ENCODE data around the gene HLA-G.
"Not testable (repeated sequence)": the region's sequence is repeated elsewhere in the genome, so short reads cannot be mapped to it uniquely, and the experiment has no call there.

HLA-G gene

GRCh38 chr6:29870104-29870503, 42.5 kb downstream of the HLA-G start:
- Histone ChIP-seq H2AFZ (ENCODE audit: low read depth, low read length) (no peak overlapping the region), H3K27me3 (ENCODE audit: insufficient read depth, low read length, poor library complexity) (peaks cover 31% of the 10 kb centered on the region), H3K36me3 (ENCODE audit: insufficient read depth, low read length) (no peaks in the 10 kb centered on the region), H3K79me2 (ENCODE audit: insufficient read depth, low read length) (no peaks in the 10 kb centered on the region), H3K9ac (ENCODE audit: low read depth, low read length) (no peak overlapping the region), H4K20me1 (ENCODE audit: insufficient read depth, low read length) (no peaks in the 10 kb centered on the region), H3K9me3 (ENCODE audit: insufficient read depth, low read length, severe bottlenecking) (no peaks in the 10 kb centered on the region), H3K4me3 (ENCODE audit: low read depth in 1 of 2, low read length in 2 of 2) (no peak overlapping the region), H3K4me1 (ENCODE audit: insufficient read depth, low read length) (no peaks in the 10 kb centered on the region), H3K27ac (ENCODE audit: low read length) (no peak overlapping the region), H3K4me2 (ENCODE audit: insufficient read depth, low read length) (no peak overlapping the region)
- no peak for TF ChIP-seq CTCF (IDR thresholded peaks at IDR 0.05; ENCODE audit: borderline replicate concordance, extremely low read depth, low read length, poor library complexity, severe bottlenecking)
- TF ChIP-seq EZH2 (IDR thresholded peaks at IDR 0.05; ENCODE audit: borderline replicate concordance, low read depth, low read length, severe bottlenecking) = no peak
- DNase-seq (no peak), ATAC-seq (ENCODE audit: insufficient read depth, low read depth) (no peak)

GRCh38 chr6:29872791-29873190, 45.2 kb downstream of the HLA-G start:
- H3K9ac ChIP-seq (ENCODE audit: low read depth, low read length) = no peak overlapping the region
- no peaks in the 10 kb centered on the region for H3K79me2 ChIP-seq (ENCODE audit: insufficient read depth, low read length)

GRCh38 chr6:29875257-29875656, 47.6 kb downstream of the HLA-G start:
- Histone ChIP-seq H3K9ac (ENCODE audit: low read depth, low read length) (no peak overlapping the region), H3K27ac (ENCODE audit: low read length) (no peak overlapping the region), H3K4me3 (ENCODE audit: low read depth in 1 of 2, low read length in 2 of 2) (no peak overlapping the region), H3K4me2 (ENCODE audit: insufficient read depth, low read length) (no peak overlapping the region), H3K27me3 (ENCODE audit: insufficient read depth, low read length, poor library complexity) (no peaks in the 10 kb centered on the region), H3K9me3 (ENCODE audit: insufficient read depth, low read length, severe bottlenecking) (no peaks in the 10 kb centered on the region), H3K4me1 (ENCODE audit: insufficient read depth, low read length) (no peaks in the 10 kb centered on the region), H3K36me3 (ENCODE audit: insufficient read depth, low read length) (no peaks in the 10 kb centered on the region), H3K79me2 (ENCODE audit: insufficient read depth, low read length) (no peaks in the 10 kb centered on the region), H4K20me1 (ENCODE audit: insufficient read depth, low read length) (no peaks in the 10 kb centered on the region), H2AFZ (ENCODE audit: low read depth, low read length) (no peak overlapping the region)
- no peak for ATAC-seq (ENCODE audit: insufficient read depth, low read depth)
- DNase-seq = no peak
- TF ChIP-seq CTCF (IDR thresholded peaks at IDR 0.05; ENCODE audit: borderline replicate concordance, extremely low read depth, low read length, poor library complexity, severe bottlenecking) = no peak
- TF ChIP-seq EZH2 (IDR thresholded peaks at IDR 0.05; ENCODE audit: borderline replicate concordance, low read depth, low read length, severe bottlenecking) = no peak

More at GRCh38 chr6:29872791-29873190, 45.2 kb downstream of the HLA-G start:
- DNase-seq = no peak
- H3K9me3 ChIP-seq (ENCODE audit: insufficient read depth, low read length, severe bottlenecking) = no peaks in the 10 kb centered on the region
- no peak overlapping the region for H3K27ac ChIP-seq (ENCODE audit: low read length)
- no peak overlapping the region for H3K4me3 ChIP-seq (ENCODE audit: low read depth in 1 of 2, low read length in 2 of 2)
- H3K4me1 ChIP-seq (ENCODE audit: insufficient read depth, low read length) = no peaks in the 10 kb centered on the region
- no peaks in the 10 kb centered on the region for H4K20me1 ChIP-seq (ENCODE audit: insufficient read depth, low read length)
- H3K4me2 ChIP-seq (ENCODE audit: insufficient read depth, low read length) = no peak overlapping the region
- ATAC-seq (ENCODE audit: insufficient read depth, low read depth) = no peak
- peaks cover 13% of the 10 kb centered on the region for H3K27me3 ChIP-seq (ENCODE audit: insufficient read depth, low read length, poor library complexity)
- H2AFZ ChIP-seq (ENCODE audit: low read depth, low read length) = no peak overlapping the region
- no peaks in the 10 kb centered on the region for H3K36me3 ChIP-seq (ENCODE audit: insufficient read depth, low read length)
- TF ChIP-seq CTCF (IDR thresholded peaks at IDR 0.05; ENCODE audit: borderline replicate concordance, extremely low read depth, low read length, poor library complexity, severe bottlenecking) (no peak), EZH2 (IDR thresholded peaks at IDR 0.05; ENCODE audit: borderline replicate concordance, low read depth, low read length, severe bottlenecking) (no peak)

DNA sequence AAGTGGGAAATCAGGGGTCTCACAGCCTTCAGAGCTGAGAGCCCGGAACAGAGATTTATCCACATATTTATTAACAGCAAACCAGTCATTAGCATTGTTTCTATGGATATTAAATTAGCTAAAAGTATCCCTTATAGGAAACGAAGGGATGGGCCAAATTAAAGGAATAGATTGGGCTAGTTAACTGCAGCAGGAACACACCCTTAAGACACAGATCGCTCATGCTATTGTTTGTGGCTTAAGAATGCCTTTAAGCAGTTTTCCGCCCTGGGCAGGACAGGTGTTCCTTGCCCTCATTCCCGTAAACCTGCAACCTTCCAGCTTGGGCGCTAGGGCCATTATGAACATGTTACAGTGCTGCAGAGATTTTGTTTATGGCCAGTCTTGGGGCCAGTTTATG, 48.1 kb downstream of the HLA-G start:
- not testable (repeated sequence) for H3K9me3 ChIP-seq (ENCODE audit: insufficient read depth, low read length, severe bottlenecking); H2AFZ ChIP-seq (ENCODE audit: low read depth, low read length); H3K27me3 ChIP-seq (ENCODE audit: insufficient read depth, low read length, poor library complexity); ATAC-seq (ENCODE audit: insufficient read depth, low read depth); H3K4me1 ChIP-seq (ENCODE audit: insufficient read depth, low read length); H3K79me2 ChIP-seq (ENCODE audit: insufficient read depth, low read length); H3K27ac ChIP-seq (ENCODE audit: low read length); H3K9ac ChIP-seq (ENCODE audit: low read depth, low read length); DNase-seq; H4K20me1 ChIP-seq (ENCODE audit: insufficient read depth, low read length); H3K4me2 ChIP-seq (ENCODE audit: insufficient read depth, low read length); H3K4me3 ChIP-seq (ENCODE audit: low read depth in 1 of 2, low read length in 2 of 2); H3K36me3 ChIP-seq (ENCODE audit: insufficient read depth, low read length)
